ENCODE results near the gene GRIK2. TPM values are rescaled to one million over a fixed set of nuclear protein-coding genes. Genes with fewer than 3 reads are reported as not detected.

GRIK2 gene
- total RNA-seq, 4 donors from 2014 or later: 2.0 to 4.0 (median 2.0) TPM; not detected in 1

DNA sequence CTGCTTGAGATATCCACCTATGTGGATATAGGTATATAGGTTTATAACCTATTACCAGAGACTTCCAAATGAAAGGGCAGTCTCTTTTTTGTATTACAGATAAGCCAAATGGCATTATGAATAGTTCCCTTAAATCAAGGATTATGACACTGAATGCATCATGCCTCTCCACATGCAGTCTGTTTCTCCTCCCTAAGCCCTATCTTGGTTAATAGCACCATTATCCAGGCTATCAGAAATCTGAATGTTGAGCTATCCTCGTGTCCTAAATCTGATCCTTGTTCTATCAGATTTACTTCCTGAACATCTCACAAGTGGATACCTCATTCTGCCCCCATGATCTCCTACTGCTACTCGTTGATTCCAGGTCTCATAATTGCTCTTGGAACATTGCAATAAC lies 138.0 kb downstream of the GRIK2 start:
- Histone ChIP-seq H3K27ac (no peak overlapping the region), H3K36me3 (no peaks in the 10 kb centered on the region), H3K4me1 (no peaks in the 10 kb centered on the region), H3K4me3 (no peak overlapping the region), H3K27me3 (no peaks in the 10 kb centered on the region), H3K9me3 (no peaks in the 10 kb centered on the region)
- TF ChIP-seq POLR2AphosphoS5 (IDR thresholded peaks at IDR 0.05) (no peak), POLR2A (IDR thresholded peaks at IDR 0.05) (no peak), EP300 (IDR thresholded peaks at IDR 0.05; ENCODE audit: low read depth) (no peak)
- TF ChIP-seq, protein P1, sequence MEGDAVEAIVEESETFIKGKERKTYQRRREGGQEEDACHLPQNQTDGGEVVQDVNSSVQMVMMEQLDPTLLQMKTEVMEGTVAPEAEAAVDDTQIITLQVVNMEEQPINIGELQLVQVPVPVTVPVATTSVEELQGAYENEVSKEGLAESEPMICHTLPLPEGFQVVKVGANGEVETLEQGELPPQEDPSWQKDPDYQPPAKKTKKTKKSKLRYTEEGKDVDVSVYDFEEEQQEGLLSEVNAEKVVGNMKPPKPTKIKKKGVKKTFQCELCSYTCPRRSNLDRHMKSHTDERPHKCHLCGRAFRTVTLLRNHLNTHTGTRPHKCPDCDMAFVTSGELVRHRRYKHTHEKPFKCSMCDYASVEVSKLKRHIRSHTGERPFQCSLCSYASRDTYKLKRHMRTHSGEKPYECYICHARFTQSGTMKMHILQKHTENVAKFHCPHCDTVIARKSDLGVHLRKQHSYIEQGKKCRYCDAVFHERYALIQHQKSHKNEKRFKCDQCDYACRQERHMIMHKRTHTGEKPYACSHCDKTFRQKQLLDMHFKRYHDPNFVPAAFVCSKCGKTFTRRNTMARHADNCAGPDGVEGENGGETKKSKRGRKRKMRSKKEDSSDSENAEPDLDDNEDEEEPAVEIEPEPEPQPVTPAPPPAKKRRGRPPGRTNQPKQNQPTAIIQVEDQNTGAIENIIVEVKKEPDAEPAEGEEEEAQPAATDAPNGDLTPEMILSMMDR (IDR thresholded peaks at IDR 0.05): no peak
- DNase-seq: no peak
- in situ Hi-C loops (cut with MboI; ENCODE audit: low pct_ligation_motif_present in 1 of 4, low pct_unique_long_range_greater_than_20kb in 1 of 4, low sequenced_read_pairs in 3 of 4) (no loop called here), intact Hi-C loops (cut with DNase I; ENCODE audit: low total_unique reads) (no loop called here)
- 66 to 72% methylated on average over 2 of the region's 2 CpGs for WGBS, 2 donors (ENCODE audit: low coverage in 1 of 2)

DNA sequence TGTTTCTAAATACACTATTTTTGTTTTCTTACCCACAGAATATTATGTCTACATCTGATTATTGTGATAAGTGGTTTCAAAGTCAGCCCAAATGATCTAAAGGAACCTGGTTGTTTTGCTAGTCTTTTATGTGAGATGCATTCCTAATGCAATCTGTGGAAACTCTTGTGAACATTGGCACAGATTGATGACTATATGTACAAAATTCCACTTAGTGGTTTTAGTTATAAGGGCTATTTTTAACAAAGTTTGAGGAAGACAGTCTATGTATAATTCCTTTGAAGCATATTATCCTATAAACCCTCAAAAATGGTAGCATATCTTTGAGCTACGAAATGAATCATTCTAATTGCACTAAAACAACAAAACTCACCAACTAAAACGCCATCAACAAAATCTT lies 140.9 kb downstream of the GRIK2 start:
- no peak for DNase-seq
- intact Hi-C loops (cut with DNase I; ENCODE audit: low total_unique reads): no loop called here
- TF ChIP-seq EP300 (IDR thresholded peaks at IDR 0.05; ENCODE audit: low read depth) (no peak), POLR2AphosphoS5 (IDR thresholded peaks at IDR 0.05) (no peak), POLR2A (IDR thresholded peaks at IDR 0.05) (no peak)
- TF ChIP-seq, protein P1 (IDR thresholded peaks at IDR 0.05): no peak
- Histone ChIP-seq H3K4me1 (no peaks in the 10 kb centered on the region), H3K27me3 (no peaks in the 10 kb centered on the region), H3K27ac (no peak overlapping the region), H3K4me3 (no peak overlapping the region), H3K9me3 (no peaks in the 10 kb centered on the region), H3K36me3 (no peaks in the 10 kb centered on the region)
- in situ Hi-C loops (cut with MboI; ENCODE audit: low pct_ligation_motif_present in 1 of 4, low pct_unique_long_range_greater_than_20kb in 1 of 4, low sequenced_read_pairs in 3 of 4): no loop called here
- WGBS, 2 donors (ENCODE audit: low coverage in 1 of 2): 67 to 88% methylated on average over 2 of the region's 2 CpGs

DNA sequence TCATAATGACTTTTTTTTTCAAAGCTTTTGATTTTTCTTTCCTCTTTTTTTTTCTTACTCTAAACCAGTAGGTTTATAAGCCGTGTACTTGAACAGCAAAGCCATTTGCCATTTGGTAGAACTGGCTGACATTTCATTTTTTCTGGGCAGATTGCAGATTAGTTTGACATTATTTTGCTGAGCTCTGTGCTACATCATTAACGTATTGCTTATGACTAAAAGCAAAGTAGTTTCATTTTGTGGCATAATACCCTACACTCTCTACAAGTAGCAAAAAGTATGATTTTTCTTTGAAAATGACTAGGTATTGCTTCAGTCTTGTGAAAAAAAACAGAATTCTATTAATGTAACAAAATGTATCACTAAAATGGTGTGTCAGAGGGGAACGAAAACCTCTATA lies 141.3 kb downstream of the GRIK2 start:
- no peaks in the 10 kb centered on the region for H3K4me1 ChIP-seq
- TF ChIP-seq POLR2AphosphoS5 (IDR thresholded peaks at IDR 0.05): no peak
- TF ChIP-seq EP300 (IDR thresholded peaks at IDR 0.05; ENCODE audit: low read depth): no peak
- TF ChIP-seq POLR2A (IDR thresholded peaks at IDR 0.05): no peak
- TF ChIP-seq, protein P1 (IDR thresholded peaks at IDR 0.05): no peak
- H3K27ac ChIP-seq: no peak overlapping the region
- 65 to 68% methylated on average over 3 of the region's 3 CpGs for WGBS, 2 donors (ENCODE audit: low coverage in 1 of 2)
- intact Hi-C loops (cut with DNase I; ENCODE audit: low total_unique reads): no loop called here
- in situ Hi-C loops (cut with MboI; ENCODE audit: low pct_ligation_motif_present in 1 of 4, low pct_unique_long_range_greater_than_20kb in 1 of 4, low sequenced_read_pairs in 3 of 4): no loop called here
- no peaks in the 10 kb centered on the region for H3K9me3 ChIP-seq
- H3K27me3 ChIP-seq: no peaks in the 10 kb centered on the region
- no peak for DNase-seq
- no peaks in the 10 kb centered on the region for H3K36me3 ChIP-seq
- no peak overlapping the region for H3K4me3 ChIP-seq

DNA sequence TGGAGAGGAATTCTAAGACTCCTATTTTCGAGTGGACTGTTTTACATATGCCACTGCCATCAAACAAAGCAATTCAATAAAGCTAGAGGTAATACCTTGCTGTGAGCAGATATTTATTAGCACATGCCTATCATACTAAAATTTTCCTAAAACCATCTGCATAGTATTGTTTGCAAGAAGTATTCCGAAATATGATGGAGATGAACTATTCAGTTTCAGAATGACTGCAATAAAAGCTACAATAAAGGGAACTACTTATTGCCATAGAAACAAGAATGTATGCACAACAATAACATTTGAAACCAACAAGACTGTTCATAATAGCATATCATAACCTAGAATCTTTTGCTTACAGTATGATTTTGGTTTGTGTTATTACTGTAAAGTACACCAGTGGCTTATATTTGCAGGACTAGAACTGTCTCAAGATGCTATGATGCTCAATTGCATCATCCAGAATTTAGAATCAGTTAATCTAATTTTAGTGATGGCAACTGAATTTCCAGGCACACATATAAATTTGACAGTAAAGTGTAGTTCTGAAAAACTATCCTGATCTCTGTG lies 144.3 kb downstream of the GRIK2 start:
- Histone ChIP-seq H3K27me3 (no peaks in the 10 kb centered on the region), H3K36me3 (no peaks in the 10 kb centered on the region), H3K4me1 (no peaks in the 10 kb centered on the region), H3K4me3 (no peak overlapping the region), H3K27ac (no peak overlapping the region), H3K9me3 (no peaks in the 10 kb centered on the region)
- intact Hi-C loops (cut with DNase I; ENCODE audit: low total_unique reads) (no loop called here), in situ Hi-C loops (cut with MboI; ENCODE audit: low pct_ligation_motif_present in 1 of 4, low pct_unique_long_range_greater_than_20kb in 1 of 4, low sequenced_read_pairs in 3 of 4) (no loop called here)
- 15 to 32% methylated on average over 2 of the region's 2 CpGs for WGBS, 2 donors (ENCODE audit: low coverage in 1 of 2)
- no peak for DNase-seq
- no peak for TF ChIP-seq POLR2AphosphoS5 (IDR thresholded peaks at IDR 0.05)
- no peak for TF ChIP-seq POLR2A (IDR thresholded peaks at IDR 0.05)
- TF ChIP-seq, protein P1 (IDR thresholded peaks at IDR 0.05): no peak
- TF ChIP-seq EP300 (IDR thresholded peaks at IDR 0.05; ENCODE audit: low read depth): no peak
